GM12801 (cell line): Measurements from ENCODE around the gene CACNA1F.

Source experiments
- TF ChIP-seq, protein P1 (sequence below): IDR thresholded peaks from one replicate; pipeline ENCODE4 v1.5.1; 2011; ENCODE audit warnings: control low read depth; ENCODE audit not compliant: insufficient read length; ENCODE audit errors: extremely low read depth

CACNA1F gene

DNA sequence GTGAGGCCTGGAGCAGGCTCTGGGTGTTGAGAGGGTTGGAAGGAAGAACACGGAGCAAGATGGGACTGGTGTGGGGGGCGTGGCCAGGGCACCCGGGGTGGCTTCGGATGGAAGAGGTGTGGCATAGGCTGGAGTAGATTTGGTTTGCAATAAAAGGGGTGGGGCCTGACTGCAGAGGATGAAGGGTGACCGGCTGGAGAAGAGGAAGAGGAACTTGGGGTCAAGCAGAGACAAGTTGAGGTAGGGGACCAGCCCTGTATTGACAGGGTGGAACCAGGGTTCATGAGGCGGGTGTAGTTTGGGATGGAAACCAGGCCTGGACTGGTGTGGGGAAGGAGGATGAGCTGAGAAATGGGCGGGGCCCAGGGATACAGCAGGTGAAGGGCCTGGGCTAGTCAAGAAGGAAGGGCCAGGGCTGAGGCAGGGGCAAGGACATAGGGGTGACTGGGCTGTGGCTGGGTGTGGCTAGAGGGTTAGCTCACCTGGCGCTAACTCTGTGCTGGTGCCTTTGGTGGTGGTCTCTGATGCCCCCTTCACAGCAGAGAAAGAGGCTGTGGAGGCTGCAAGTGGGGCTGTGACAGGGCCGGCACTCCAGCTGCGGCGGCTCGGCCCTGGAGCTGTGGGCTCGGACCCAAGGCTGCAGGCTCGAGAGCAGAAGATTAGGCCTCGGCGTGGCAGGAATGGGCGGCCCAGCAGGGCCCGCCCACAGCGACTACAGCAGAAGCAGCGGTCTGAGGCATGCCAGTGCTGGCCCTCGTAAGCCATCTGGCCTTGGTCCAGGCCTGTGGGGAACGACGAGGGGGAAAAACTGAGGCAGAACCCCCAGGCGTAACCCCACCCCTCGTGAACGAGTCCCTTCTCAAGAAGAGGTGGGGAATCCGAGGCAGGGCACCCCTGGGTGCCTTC, 56.5 kb downstream of the CACNA1F start:
- TF ChIP-seq, protein P1, sequence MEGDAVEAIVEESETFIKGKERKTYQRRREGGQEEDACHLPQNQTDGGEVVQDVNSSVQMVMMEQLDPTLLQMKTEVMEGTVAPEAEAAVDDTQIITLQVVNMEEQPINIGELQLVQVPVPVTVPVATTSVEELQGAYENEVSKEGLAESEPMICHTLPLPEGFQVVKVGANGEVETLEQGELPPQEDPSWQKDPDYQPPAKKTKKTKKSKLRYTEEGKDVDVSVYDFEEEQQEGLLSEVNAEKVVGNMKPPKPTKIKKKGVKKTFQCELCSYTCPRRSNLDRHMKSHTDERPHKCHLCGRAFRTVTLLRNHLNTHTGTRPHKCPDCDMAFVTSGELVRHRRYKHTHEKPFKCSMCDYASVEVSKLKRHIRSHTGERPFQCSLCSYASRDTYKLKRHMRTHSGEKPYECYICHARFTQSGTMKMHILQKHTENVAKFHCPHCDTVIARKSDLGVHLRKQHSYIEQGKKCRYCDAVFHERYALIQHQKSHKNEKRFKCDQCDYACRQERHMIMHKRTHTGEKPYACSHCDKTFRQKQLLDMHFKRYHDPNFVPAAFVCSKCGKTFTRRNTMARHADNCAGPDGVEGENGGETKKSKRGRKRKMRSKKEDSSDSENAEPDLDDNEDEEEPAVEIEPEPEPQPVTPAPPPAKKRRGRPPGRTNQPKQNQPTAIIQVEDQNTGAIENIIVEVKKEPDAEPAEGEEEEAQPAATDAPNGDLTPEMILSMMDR = no peak

DNA sequence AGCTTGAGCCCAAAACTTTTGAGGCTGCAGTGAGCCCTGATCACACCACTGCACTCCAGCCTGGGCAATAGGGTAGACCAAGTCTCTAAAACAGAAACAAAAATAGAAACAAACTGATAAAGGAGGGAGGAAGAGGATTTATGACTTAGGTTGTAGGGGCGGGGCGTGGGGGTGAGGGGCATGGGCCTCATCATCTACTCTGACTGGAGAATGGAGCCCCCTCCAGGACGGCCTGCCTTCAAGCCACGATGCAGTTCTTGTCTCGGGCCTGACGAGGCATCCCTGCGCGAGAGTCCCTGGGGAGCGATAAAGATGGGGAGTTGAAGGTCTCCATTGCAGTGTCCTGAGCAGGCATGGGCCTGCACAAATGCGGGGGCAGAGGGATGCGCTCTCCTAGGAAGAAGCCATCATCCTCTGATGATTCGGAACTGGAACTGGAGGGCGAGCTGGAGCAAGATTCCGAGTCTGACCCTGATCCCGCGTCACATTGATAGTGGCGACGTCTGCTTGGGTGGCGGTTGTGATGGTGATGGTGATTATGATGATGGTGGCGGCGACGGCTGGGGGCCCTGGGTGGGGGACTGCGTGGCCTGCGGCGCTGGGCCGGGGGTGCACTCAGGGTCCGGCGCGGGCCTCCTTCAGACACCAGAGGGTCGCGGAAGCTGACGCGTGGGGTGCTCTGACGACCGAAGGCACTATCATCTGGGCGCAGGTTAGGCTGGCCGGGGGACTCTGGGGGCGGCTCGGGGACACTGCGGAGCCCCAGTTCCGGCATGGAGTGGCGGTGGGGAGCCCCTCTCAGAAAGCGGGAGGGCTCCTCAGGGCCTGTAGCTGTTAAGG, 57.5 kb downstream of the CACNA1F start:
- TF ChIP-seq, protein P1 = no peak

GRCh38 chrX:49174723-49175122, 58.4 kb downstream of the CACNA1F start:
- TF ChIP-seq, protein P1 = no peak

DNA sequence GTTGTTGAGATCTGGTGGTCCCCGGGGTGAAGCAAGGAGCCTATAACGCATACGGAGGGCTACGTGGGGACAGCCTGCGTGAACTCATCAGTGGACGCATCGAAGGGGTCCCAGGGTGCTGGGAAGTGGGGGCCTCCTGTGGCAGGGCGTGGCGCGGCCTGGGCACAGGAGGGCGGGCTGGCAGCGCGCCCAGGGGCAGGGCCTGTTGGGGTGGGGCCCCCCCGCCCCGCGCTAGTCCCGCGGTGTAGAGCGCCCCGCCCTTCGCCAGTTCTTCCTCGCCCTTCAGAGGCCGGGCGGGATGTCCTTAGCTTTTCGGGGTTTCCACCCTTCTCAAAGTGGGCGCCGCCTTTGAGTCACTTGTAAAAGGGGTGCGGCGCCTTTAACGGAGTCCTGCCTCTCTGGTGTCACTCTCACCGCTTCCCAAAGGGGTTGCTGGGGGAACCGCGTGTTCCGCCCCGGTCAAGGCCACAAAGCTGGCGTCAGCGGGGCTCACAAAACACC, 60.8 kb downstream of the CACNA1F start:
- TF ChIP-seq, protein P1 = no peak

DNA sequence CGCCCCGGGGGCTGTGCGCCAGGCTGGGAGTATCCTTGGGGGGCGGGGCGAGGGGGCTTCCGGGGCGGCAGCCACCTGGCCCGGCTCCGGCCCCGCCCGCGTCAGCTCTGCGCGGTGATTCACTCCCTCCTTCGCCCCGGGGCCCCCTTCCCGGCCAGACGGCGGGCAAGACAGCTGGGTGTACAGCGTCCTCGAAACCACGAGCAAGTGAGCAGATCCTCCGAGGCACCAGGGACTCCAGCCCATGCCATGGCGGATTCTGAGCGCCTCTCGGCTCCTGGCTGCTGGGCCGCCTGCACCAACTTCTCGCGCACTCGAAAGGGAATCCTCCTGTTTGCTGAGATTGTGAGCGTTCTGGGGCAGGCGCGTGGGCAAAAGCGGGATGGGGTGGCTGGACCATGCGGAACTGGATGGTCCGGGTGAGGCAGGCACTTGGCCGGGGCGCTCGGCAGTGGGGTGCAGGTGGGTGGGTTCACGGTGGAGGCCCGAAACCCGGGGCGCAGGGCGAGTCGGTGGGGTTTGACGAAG, 61.3 kb downstream of the CACNA1F start, which contains the start of gene PLP2:
TSS of gene PLP2 (plus strand) at position 147 of the 528 bp plus-strand sequence. CDS start at position 250, 103 bp downstream.
- TF ChIP-seq, protein P1 = no peak

DNA sequence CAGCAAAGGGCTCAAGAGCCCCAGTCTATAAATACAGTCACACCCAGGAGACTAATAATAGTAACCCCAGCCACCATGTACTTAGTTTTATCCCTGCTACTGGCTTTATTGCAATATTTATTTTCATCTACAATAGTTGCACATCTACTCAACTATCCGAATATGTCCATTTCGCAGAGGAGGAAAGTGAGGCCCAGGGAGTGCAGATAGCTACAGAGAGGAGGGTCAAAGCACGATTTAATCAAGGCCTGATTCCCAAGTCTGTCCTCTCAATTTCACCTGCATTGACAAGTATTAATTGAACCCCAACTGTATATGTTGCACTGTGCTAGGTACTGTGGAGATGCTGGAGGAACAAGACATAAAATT, 65.4 kb downstream of the CACNA1F start:
- TF ChIP-seq, protein P1 = no peak
